Measurements from ENCODE around the gene SPINT1. TPM values are rescaled to one million over a fixed set of nuclear protein-coding genes. Genes with fewer than 3 reads are reported as not detected.

The SPINT1 gene
- total and polyA plus RNA-seq, 2 of the 13 experiments (the other 11 are each of a cell fraction or from before 2014, with no cell fraction given), result 0.49 to 2.5 TPM

DNA sequence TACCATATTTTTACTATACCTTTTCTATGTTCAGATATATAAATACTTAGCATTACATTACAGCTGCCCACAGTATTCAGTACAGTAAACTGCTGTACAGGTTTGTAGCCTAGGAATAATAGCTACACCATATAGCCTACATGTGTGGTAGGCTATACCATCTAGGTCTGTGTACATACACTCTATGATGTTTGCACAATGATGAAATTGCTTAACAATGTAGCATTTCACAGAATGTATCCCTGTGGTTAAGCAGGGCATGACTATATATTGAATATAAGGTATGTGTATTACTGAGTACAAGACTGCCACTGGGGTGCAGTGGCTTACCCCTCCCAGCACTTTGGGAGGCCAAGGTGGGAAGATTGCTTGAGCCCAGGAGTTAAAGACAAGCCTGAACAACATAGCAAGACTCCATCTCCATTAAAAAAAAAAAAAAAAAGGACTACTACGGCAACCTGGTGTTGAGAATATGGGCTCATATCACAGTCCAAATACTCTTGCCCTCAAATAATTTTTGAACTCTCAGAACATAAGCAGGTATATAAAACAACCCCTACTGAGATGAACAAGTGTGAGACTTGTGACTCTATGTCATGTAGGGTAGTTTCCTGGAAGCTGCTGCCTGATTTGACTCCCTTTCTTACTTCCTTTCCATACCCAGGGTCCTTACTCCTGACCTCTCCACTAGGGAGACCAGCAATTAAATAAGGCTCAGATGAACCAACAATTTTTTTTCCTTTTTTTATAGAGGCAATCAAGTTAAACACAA is 20.1 kb upstream of the SPINT1 start:
- Histone ChIP-seq H3K9ac (ENCODE audit: insufficient read depth, low read depth, low read length) (no peak overlapping the region), H3K79me2 (ENCODE audit: insufficient read depth, low read length) (no peaks in the 10 kb centered on the region), H3K4me2 (ENCODE audit: low read depth, low read length) (no peak overlapping the region), H3K4me1 (ENCODE audit: insufficient read depth, low read length) (peaks cover 55% of the 10 kb centered on the region), H3K4me3 (replicated peaks in 1 of 3; ENCODE audit: insufficient read depth in 1 of 3, low read depth in 2 of 3, low read length in 3 of 3) (no peak overlapping the region; a peak in 1 of 6 replicates), H4K20me1 (ENCODE audit: insufficient read depth, low read length) (no peaks in the 10 kb centered on the region), H2AFZ (ENCODE audit: low read length) (no peak overlapping the region), H3K9me3 (ENCODE audit: low read length) (no peaks in the 10 kb centered on the region), H3K36me3 (replicated peaks in 1 of 2; ENCODE audit: control insufficient read depth in 1 of 2, insufficient read depth in 2 of 2, low read length in 2 of 2) (no peaks in the 10 kb centered on the region), H3K27ac (ENCODE audit: extremely low read length, insufficient read depth, low read length) (no peak overlapping the region), H3K27me3 (ENCODE audit: control insufficient read depth in 1 of 2, insufficient read depth in 2 of 2, low read length in 2 of 2) (no peaks in the 10 kb centered on the region)
- FAIRE-seq, result peak; percentile 26
- no TSS peak for BruUV-seq (replicated peaks)
- CTCF ChIA-PET (ENCODE audit: low intra/inter-chr PET ratio, low total read pairs), result no interaction called here
- POLR2A ChIA-PET, result interaction anchor here (1.0 to 2.1 kb wide), 2 partner anchors 17 to 23 kb away, joined by 4 to 8 read pairs; partner anchors contain the start of genes DNAJC17 and ZFYVE19
- in situ Hi-C loops (cut with HindIII; ENCODE audit: extremely low pct_ligation_motif_present, low pct_unique_long_range_greater_than_20kb), result no loop called here
- peak; percentile 95 for ATAC-seq
- 21% methylated on average over 1 of the region's 1 CpG for WGBS (ENCODE audit: low lambda C conversion rate)
- intact Hi-C loops (cut with micrococcal nuclease; ENCODE audit: unreplicated experiment), result no loop called here
- DNase-seq (ENCODE audit: low spot score), result peak; percentile 82
- TF ChIP-seq, protein P1, sequence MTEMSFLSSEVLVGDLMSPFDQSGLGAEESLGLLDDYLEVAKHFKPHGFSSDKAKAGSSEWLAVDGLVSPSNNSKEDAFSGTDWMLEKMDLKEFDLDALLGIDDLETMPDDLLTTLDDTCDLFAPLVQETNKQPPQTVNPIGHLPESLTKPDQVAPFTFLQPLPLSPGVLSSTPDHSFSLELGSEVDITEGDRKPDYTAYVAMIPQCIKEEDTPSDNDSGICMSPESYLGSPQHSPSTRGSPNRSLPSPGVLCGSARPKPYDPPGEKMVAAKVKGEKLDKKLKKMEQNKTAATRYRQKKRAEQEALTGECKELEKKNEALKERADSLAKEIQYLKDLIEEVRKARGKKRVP (CRISPR knock-in tag; IDR thresholded peaks at IDR 0.05), result peak in 1 of 2 experiments; percentile 73; a peak in 2 of 4 replicates
- TF ChIP-seq JUND (CRISPR knock-in tag; IDR thresholded peaks at IDR 0.05), result peak; percentile 66; the same call in 1 of the 2 replicates
- peak; percentile 41; the same call in 1 of the 2 replicates for TF ChIP-seq ELF3 (CRISPR knock-in tag; IDR thresholded peaks at IDR 0.05)
- 0 out of 2 replicates have a peak, but pooled peaks have one; percentile 36 for TF ChIP-seq GATAD1 (CRISPR knock-in tag; IDR thresholded peaks at IDR 0.05)
- TF ChIP-seq, protein P2, sequence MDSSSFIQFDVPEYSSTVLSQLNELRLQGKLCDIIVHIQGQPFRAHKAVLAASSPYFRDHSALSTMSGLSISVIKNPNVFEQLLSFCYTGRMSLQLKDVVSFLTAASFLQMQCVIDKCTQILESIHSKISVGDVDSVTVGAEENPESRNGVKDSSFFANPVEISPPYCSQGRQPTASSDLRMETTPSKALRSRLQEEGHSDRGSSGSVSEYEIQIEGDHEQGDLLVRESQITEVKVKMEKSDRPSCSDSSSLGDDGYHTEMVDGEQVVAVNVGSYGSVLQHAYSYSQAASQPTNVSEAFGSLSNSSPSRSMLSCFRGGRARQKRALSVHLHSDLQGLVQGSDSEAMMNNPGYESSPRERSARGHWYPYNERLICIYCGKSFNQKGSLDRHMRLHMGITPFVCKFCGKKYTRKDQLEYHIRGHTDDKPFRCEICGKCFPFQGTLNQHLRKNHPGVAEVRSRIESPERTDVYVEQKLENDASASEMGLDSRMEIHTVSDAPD (CRISPR knock-in tag; IDR thresholded peaks at IDR 0.05), result 0 out of 2 replicates have a peak, but pooled peaks have one; percentile 51
- TF ChIP-seq, protein P3, sequence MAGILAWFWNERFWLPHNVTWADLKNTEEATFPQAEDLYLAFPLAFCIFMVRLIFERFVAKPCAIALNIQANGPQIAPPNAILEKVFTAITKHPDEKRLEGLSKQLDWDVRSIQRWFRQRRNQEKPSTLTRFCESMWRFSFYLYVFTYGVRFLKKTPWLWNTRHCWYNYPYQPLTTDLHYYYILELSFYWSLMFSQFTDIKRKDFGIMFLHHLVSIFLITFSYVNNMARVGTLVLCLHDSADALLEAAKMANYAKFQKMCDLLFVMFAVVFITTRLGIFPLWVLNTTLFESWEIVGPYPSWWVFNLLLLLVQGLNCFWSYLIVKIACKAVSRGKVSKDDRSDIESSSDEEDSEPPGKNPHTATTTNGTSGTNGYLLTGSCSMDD (CRISPR knock-in tag; IDR thresholded peaks at IDR 0.05), result no peak
- TF ChIP-seq THAP11 (CRISPR knock-in tag; IDR thresholded peaks at IDR 0.05), result peak; percentile 80
- TF ChIP-seq FOXP1 (IDR thresholded peaks at IDR 0.05), result no peak
- TF ChIP-seq FOXP1 (CRISPR knock-in tag; IDR thresholded peaks at IDR 0.05), result peak; percentile 40; the same call in 1 of the 2 replicates
- TF ChIP-seq CEBPG (CRISPR knock-in tag; IDR thresholded peaks at IDR 0.05), result peak; percentile 94
- TF ChIP-seq SPEN (CRISPR knock-in tag; IDR thresholded peaks at IDR 0.05; ENCODE audit: low read depth), result no peak
- peak; percentile 95 for TF ChIP-seq FOXA3 (CRISPR knock-in tag; IDR thresholded peaks at IDR 0.05)
- TF ChIP-seq, protein P4, sequence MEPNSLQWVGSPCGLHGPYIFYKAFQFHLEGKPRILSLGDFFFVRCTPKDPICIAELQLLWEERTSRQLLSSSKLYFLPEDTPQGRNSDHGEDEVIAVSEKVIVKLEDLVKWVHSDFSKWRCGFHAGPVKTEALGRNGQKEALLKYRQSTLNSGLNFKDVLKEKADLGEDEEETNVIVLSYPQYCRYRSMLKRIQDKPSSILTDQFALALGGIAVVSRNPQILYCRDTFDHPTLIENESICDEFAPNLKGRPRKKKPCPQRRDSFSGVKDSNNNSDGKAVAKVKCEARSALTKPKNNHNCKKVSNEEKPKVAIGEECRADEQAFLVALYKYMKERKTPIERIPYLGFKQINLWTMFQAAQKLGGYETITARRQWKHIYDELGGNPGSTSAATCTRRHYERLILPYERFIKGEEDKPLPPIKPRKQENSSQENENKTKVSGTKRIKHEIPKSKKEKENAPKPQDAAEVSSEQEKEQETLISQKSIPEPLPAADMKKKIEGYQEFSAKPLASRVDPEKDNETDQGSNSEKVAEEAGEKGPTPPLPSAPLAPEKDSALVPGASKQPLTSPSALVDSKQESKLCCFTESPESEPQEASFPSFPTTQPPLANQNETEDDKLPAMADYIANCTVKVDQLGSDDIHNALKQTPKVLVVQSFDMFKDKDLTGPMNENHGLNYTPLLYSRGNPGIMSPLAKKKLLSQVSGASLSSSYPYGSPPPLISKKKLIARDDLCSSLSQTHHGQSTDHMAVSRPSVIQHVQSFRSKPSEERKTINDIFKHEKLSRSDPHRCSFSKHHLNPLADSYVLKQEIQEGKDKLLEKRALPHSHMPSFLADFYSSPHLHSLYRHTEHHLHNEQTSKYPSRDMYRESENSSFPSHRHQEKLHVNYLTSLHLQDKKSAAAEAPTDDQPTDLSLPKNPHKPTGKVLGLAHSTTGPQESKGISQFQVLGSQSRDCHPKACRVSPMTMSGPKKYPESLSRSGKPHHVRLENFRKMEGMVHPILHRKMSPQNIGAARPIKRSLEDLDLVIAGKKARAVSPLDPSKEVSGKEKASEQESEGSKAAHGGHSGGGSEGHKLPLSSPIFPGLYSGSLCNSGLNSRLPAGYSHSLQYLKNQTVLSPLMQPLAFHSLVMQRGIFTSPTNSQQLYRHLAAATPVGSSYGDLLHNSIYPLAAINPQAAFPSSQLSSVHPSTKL (CRISPR knock-in tag; IDR thresholded peaks at IDR 0.05), result peak; percentile 77
- peak; percentile 41; the same call in 1 of the 2 replicates for TF ChIP-seq RXRB (CRISPR knock-in tag; IDR thresholded peaks at IDR 0.05; ENCODE audit: borderline replicate concordance)
